ENCODE data around the gene RHOF. TPM values are rescaled to one million over a fixed set of nuclear protein-coding genes. Genes with fewer than 3 reads are reported as not detected.

RHOF gene
- total RNA-seq, 3 donors from 2014 or later, result 5.8 to 13.1 (median 12.0) TPM

DNA sequence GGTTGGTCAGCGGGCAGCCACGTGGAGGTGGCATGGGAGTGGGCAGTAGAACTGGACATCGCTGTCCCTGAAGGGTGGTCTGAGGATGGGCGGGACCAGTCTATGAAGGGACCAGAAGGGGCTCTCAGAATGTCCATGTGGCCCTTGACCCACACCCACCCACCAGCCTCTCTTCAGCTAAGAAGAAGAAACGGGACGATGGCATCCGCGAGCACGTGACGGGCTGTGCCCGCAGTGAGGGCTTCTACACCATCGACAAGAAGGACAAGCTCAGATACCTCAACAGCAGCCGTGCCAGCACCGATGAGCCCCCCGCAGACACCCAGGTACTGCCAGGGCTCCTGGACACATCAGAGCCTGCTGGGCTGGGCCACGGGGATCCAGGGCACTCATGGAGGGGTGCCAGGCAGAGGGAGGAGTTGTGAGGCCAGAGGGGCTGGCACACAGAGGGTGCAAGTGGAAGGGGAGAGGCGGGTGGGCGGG lies 31.6 kb upstream of the RHOF start:
- Histone ChIP-seq H3K36me3 (peaks cover 16% of the 10 kb centered on the region), H3K27ac (no peak overlapping the region), H3K27me3 (no peaks in the 10 kb centered on the region), H3K4me3 (no peak overlapping the region), H3K9me3 (no peaks in the 10 kb centered on the region), H3K4me1 (no peaks in the 10 kb centered on the region)
- TF ChIP-seq POLR2A (IDR thresholded peaks at IDR 0.05), result no peak
- no peak for DNase-seq (ENCODE audit: low spot score in 2 of 2)
- intact Hi-C loops (cut with DNase I; ENCODE audit: low total_unique reads), result loop anchor here (10.0 kb wide), 1 partner anchor 310 kb away; no protein-coding TSS in a partner anchor

DNA sequence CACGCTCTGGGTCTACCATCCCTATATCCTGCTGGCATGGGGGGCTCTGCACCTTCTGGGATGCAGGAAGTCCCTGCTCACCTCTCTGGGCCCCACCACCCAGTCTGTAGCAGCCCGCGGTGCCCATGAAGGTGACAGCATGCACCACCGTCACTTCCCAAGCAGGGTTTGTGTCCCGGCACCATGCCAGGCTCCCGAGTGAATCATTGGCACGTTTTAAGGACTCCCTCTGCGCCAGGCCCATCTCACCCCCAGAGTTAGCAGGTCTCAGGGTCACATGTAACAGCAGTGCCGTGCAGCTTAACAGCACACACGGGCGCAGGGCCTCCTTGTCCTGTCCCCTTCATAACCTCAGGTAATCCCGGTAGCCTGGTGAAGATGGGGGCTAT lies 30.2 kb upstream of the RHOF start:
- Histone ChIP-seq H3K4me3 (no peak overlapping the region), H3K9me3 (no peaks in the 10 kb centered on the region), H3K4me1 (no peaks in the 10 kb centered on the region), H3K27me3 (no peaks in the 10 kb centered on the region), H3K36me3 (peaks cover 14% of the 10 kb centered on the region), H3K27ac (no peak overlapping the region)
- intact Hi-C loops (cut with DNase I; ENCODE audit: low total_unique reads), result loop anchor here (10.0 kb wide), 1 partner anchor 311 kb away; no protein-coding TSS in a partner anchor
- no peak for DNase-seq (ENCODE audit: low spot score in 2 of 2)
- TF ChIP-seq POLR2A (IDR thresholded peaks at IDR 0.05) (no peak), POLR2AphosphoS5 (IDR thresholded peaks at IDR 0.05) (no peak)
- TF ChIP-seq, protein P1, sequence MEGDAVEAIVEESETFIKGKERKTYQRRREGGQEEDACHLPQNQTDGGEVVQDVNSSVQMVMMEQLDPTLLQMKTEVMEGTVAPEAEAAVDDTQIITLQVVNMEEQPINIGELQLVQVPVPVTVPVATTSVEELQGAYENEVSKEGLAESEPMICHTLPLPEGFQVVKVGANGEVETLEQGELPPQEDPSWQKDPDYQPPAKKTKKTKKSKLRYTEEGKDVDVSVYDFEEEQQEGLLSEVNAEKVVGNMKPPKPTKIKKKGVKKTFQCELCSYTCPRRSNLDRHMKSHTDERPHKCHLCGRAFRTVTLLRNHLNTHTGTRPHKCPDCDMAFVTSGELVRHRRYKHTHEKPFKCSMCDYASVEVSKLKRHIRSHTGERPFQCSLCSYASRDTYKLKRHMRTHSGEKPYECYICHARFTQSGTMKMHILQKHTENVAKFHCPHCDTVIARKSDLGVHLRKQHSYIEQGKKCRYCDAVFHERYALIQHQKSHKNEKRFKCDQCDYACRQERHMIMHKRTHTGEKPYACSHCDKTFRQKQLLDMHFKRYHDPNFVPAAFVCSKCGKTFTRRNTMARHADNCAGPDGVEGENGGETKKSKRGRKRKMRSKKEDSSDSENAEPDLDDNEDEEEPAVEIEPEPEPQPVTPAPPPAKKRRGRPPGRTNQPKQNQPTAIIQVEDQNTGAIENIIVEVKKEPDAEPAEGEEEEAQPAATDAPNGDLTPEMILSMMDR (IDR thresholded peaks at IDR 0.05), result no peak

DNA sequence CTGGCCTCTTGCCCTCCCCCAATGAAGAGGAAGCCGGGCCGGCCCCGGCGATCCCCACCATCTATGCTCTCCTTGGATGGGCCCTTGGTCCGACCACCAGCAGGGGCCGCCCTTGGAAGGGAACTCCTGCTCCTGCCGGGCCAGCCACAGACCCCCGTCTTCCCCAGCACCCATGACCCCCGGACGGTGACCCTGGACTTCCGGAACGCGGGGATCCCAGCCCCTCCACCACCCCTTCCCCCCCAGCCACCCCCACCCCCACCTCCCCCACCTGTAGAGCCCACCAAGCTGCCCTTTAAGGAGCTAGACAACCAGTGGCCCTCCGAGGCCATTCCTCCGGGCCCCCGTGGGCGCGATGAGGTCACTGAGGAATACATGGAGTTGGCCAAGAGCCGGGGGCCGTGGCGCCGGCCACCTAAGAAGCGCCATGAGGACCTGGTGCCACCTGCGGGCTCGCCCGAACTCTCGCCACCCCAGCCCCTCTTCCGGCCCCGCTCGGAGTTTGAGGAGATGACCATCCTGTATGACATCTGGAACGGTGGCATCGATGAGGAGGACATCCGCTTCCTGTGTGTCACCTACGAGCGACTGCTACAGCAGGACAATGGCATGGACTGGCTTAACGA lies 29.7 kb upstream of the RHOF start:
- Histone ChIP-seq H3K4me1 (no peaks in the 10 kb centered on the region), H3K27me3 (no peaks in the 10 kb centered on the region), H3K27ac (no peak overlapping the region), H3K36me3 (peaks cover 14% of the 10 kb centered on the region), H3K9me3 (no peaks in the 10 kb centered on the region), H3K4me3 (no peak overlapping the region)
- TF ChIP-seq POLR2A (IDR thresholded peaks at IDR 0.05) (no peak), POLR2AphosphoS5 (IDR thresholded peaks at IDR 0.05) (no peak)
- TF ChIP-seq, protein P1 (IDR thresholded peaks at IDR 0.05), result no peak
- intact Hi-C loops (cut with DNase I; ENCODE audit: low total_unique reads), result loop anchor here (10.0 kb wide), 1 partner anchor 312 kb away; no protein-coding TSS in a partner anchor
- no peak for DNase-seq (ENCODE audit: low spot score in 2 of 2)

DNA sequence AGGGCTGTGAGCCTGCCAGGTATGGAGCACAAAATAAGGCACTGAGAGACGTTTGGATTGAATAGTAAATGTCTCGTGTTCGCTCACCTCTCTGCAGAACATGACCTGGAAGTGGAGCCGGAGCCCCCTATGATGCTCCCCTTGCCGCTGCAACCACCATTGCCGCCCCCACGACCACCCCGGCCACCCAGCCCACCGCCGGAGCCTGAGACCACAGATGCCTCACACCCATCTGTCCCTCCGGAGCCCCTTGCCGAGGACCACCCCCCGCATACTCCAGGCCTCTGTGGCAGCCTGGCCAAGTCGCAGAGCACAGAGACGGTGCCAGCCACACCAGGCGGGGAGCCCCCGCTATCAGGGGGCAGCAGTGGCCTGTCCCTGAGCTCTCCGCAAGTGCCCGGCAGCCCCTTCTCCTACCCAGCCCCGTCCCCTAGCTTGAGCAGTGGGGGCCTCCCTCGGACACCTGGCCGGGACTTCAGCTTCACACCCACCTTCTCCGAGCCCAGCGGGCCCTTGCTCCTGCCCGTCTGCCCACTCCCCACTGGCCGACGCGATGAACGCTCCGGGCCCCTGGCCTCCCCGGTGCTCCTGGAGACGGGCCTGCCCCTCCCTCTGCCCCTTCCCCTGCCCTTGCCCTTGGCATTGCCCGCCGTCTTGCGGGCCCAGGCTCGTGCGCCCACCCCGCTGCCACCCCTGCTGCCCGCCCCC lies 29.1 kb upstream of the RHOF start:
- H3K4me1 ChIP-seq, result no peaks in the 10 kb centered on the region
- no peak for DNase-seq (ENCODE audit: low spot score in 2 of 2)
- H3K9me3 ChIP-seq, result no peaks in the 10 kb centered on the region
- H3K4me3 ChIP-seq, result no peak overlapping the region
- no peaks in the 10 kb centered on the region for H3K27me3 ChIP-seq
- intact Hi-C loops (cut with DNase I; ENCODE audit: low total_unique reads), result loop anchor here (10.0 kb wide), 1 partner anchor 312 kb away; no protein-coding TSS in a partner anchor
- H3K36me3 ChIP-seq, result peaks cover 13% of the 10 kb centered on the region
- no peak overlapping the region for H3K27ac ChIP-seq
- TF ChIP-seq POLR2A (IDR thresholded peaks at IDR 0.05) (no peak), POLR2AphosphoS5 (IDR thresholded peaks at IDR 0.05) (no peak)
- TF ChIP-seq, protein P1 (IDR thresholded peaks at IDR 0.05), result no peak

DNA sequence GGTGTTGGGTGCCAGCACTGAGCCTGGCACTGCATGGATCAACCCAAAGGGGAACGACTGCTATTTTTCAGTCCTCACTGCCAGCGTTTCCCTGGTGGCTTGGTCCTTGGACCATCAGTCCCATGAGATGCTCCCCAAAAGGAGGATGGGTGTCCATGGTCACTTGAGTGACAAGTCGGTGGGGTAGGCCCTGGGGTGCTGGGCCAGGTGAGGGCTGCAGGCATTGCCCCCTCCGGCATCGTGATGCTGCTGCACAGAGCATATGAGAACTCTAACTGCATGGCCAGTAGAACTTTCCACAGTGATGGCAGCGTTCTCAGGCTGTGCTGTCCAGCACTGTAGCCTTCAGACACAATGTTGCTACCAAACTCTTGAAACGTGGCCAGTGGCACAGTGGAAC lies 26.6 kb upstream of the RHOF start:
- Histone ChIP-seq H3K27ac (no peak overlapping the region), H3K4me1 (no peaks in the 10 kb centered on the region), H3K4me3 (no peak overlapping the region), H3K36me3 (peaks cover 18% of the 10 kb centered on the region), H3K27me3 (no peaks in the 10 kb centered on the region), H3K9me3 (no peaks in the 10 kb centered on the region)
- intact Hi-C loops (cut with DNase I; ENCODE audit: low total_unique reads), result loop anchor here (10.0 kb wide), 1 partner anchor 315 kb away; no protein-coding TSS in a partner anchor
- DNase-seq (ENCODE audit: low spot score in 2 of 2), result no peak
- TF ChIP-seq POLR2A (IDR thresholded peaks at IDR 0.05) (no peak), POLR2AphosphoS5 (IDR thresholded peaks at IDR 0.05) (no peak)
- TF ChIP-seq, protein P1 (IDR thresholded peaks at IDR 0.05), result no peak

Data from breast epithelium (tissue), 4 donors.